HS-27A (cell line): Measurements from ENCODE around the gene KRTAP5-7.
A peak's percentile ranks its signal among the peaks of the same experiment; 100 is the strongest.
"Not testable (repeated sequence)": the region's sequence is repeated elsewhere in the genome, so short reads cannot be mapped to it uniquely, and the experiment has no call there.

Experiments
- DNase-seq: peaks from one replicate; pipeline ENCODE4 v3.0.0-alpha.2; 2012; ENCODE audit warnings: low read depth, missing footprints

Gene KRTAP5-7

GRCh38 chr11:71558996-71559395 lies 31.9 kb downstream of the KRTAP5-7 start:
- DNase-seq, result no peak

GRCh38 chr11:71562120-71562519 lies 35.1 kb downstream of the KRTAP5-7 start:
- DNase-seq, result no peak

DNA sequence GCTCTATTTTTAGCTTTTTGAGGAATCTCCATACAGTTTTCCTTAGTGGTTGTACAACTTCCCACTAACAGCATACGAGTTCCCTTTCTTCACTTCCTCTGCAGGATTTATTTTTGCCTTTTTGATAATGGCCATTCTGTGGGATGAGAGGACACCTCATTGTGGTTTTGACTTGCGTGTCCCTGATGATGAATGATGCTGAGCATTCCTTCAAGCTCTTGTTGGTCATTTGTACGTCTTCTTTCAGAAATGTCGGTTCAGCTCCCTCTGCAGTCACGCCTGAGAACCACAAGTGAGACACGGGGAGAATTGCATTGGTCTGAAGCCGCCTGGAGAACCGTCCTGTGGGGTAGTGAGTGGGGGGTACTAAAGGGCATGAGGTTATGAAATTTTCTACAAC lies 36.3 kb downstream of the KRTAP5-7 start:
- peak; percentile 7 for DNase-seq

DNA sequence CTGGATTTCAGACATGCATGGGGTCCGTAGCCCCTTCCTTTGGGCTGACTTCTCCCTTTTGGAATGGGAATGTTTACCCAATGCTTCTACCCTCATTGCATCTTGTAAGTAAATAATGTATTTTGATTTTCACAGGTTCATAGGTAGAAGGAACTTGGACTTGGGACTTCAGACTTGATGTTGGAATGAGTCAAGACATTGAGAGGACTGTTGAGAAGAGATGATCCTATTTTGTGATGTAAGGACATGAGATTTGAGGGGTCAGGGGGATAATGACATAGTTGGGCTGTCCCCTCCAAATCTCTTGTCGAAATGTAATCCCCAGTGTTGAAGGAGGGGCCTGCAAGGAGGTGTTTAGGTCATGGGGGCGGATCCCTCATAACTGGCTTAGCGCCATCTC lies 37.4 kb downstream of the KRTAP5-7 start:
- no peak for DNase-seq

DNA sequence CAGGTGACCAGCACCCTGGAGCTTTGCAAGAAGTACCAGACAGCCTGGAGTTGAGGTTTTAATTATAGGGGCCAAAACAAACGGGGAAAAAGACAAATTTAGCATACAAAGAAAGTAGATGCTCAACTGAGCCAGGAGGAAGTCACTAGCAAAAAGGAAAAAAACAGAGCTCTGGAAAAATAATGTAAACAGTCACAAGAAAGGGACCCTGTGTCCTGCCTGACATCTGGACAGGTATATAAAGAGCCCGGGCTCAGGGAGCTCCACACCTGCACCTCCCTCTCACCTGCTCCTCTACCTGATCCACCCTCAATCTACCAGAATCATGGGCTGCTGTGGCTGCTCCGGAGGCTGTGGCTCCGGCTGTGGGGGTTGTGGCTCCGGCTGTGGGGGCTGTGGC lies 38.2 kb downstream of the KRTAP5-7 start, which contains the start of gene KRTAP5-10:
Gene KRTAP5-10 (plus strand): TSS at position 301 of the 400 bp plus-strand sequence. CDS start 25 bp downstream, at position 326.
- DNase-seq, result no peak

GRCh38 chr11:71566081-71566620 lies 39.1 kb downstream of the KRTAP5-7 start:
- no peak for DNase-seq

DNA sequence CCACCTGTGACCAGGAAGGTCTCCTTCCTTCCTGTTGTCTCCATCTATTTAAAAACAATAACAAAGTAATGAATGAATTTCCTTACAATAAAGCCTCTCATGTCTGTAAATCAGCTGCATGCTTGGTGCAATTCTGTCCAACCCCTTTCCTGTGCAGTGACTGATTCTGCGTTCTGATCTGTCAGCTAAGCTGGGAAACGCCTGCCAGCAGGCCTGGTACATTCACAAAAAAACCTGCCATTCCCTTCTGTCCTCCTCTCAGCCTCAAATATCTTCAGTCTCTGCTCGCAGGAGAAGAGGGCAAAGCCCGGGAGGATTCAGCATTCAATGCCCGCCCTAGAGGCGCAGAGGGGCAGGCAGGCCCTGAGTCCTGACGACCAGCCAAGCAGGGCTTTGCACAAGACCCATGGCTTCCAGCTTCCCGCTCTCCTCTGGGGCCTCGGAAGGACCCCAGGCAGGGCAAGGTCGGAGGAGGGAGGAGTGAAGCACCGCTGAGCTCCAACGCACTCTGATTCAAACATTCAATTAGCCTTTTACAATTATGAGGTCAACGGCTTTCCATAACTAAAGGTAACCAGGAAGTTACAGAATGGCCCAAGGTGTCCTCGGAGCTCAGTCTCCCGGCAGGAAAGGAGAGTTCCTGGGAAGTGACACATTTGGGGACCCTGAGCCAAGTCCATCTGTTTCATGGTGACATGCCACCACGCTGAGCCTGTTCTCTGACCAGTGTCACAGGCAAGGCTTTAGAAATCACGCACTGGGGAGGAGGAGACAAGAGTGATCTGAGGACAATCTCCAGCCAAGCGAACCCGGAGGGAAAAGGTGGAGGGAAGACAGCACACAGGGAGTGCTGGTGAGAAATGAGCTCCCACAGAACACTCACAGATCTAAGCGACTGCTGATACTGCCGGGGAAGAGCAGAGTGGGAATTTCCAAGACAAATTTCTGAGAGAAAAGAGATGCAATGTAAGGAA lies 39.8 kb downstream of the KRTAP5-7 start:
- DNase-seq, result not testable (repeated sequence)

GRCh38 chr11:71567633-71568032 lies 40.6 kb downstream of the KRTAP5-7 start:
- DNase-seq, result not testable (repeated sequence)

- no peak for DNase-seq
Observed at GRCh38 chr11:71568704-71569349, 41.8 kb downstream of the KRTAP5-7 start.

DNA sequence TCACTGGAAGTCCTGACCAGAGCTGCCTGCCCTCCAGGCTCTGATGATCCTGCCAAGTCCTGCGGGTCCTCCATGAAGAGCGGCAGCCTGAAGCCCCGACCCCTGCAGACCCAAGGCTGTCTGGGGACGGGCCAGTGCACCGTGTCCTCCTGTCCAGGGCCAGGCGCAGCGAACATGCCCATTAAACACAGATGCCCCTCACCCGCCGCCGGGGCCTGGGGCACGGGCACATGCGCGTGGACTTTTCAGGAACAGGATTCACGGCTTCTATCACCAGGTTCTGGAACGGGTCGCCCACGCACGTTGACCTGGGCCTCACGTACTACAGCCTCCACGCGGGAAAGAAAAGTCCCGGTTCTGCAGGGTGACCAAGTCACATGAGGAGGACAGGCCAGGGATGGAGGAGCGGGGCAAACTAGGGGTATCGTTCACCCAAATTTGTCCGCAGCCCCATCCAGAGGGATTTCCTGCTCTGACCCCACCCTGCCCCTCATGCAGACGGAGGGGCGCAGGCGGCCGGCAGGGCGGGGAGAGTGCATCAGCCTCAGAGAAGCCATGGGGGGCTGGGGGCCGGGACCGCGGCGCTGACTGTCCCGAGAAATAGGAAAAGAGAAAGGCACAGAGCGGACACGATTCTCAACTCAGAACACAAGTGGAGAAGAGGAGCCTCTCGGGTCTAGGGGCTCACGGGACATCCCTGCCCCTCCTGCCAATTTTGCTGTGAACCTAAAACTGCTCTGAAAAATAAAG lies 44.2 kb downstream of the KRTAP5-7 start:
- DNase-seq, result not testable (repeated sequence)

GRCh38 chr11:71572811-71573210 lies 45.7 kb downstream of the KRTAP5-7 start:
- DNase-seq, result no peak

DNA sequence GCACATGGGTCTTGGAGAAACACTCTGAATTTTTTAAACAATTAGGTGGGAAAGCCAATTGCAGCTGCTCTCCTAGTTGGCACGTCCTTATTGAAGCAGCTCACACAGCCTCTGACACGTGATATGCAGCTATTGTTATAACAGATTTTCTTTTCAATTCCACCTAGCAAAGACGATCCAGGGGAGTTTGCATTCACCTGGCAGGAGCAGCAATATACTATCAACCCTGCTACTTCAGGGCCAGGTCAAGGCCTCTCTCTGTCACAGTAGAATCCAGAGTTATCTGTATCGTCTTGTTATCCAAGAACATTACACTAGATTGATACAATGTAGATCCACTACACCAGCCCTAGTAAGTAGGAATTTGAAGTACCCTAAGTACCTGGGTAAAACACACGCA lies 47.4 kb downstream of the KRTAP5-7 start:
- DNase-seq, result no peak

DNA sequence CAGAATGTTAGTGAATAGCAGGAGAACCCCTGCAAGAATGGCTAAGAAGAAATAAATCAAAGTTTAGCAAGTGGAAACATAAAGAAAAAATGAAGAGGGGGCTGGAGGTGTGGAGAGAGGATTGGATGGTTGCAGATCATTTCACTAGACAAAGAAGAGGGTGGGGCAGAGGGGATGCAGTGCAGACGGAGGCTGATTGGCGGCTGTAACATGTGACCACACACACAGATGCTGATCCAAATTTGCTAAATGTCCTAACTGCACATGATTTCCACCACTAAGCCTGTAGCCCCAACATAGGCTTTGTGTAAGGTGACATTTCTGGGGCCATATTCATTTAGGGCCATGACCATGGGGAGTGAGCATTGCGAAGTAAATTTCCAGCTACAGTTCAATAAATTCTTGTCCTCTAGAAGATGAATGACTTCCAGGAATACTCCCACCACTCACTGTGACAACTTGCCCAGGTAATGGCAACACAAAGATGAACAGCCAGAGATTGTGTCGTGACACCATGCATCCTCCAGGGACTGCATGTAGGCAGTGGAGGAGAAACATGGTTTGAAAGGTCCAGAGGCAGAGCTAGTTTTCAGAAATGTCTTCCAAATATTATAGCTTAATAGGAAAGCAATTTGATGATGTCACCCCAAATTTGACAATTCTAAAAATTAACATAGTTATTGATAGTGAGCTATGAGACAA lies 48.8 kb downstream of the KRTAP5-7 start:
- no peak for DNase-seq

DNA sequence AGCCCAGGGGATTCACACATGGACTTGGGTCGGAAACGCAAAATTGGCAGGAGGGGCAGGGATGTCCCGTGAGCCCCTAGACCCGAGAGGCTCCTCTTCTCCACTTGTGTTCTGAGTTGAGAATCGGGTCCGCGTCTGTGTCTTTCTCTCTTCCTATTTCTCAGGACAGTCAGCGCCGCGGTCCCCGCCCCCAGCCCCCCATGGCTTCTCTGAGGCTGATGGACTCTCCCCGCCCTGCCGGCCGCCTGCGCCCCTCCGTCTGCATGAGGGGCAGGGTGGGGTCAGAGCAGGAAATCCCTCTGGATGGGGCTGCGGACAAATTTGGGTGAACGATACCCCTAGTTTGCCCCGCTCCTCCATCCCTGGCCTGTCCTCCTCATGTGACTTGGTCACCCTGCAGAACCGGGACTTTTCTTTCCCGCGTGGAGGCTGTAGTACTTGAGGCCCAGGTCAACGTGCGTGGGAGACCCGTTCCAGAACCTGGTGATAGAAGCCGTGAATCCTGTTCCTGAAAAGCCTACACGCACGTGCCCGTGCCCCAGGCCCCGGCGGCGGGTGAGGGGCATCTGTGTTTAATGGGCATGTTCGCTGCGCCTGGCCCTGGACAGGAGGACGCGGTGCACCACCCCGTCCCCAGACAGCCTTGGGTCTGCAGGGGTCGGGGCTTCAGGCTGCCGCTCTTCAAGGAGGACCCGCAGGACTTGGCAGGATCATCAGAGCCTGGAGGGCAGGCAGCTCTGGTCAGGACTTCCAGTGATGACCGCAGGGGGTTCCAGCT lies 49.8 kb downstream of the KRTAP5-7 start:
- DNase-seq, result not testable (repeated sequence)

GRCh38 chr11:71577469-71578004 lies 50.5 kb downstream of the KRTAP5-7 start:
- DNase-seq, result no peak
